Liver (tissue), 9 donors: ENCODE results near the gene PDPN. TPM values are rescaled to one million over a fixed set of nuclear protein-coding genes. Genes with fewer than 3 reads are reported as not detected.

Experiments used
- DNase-seq: peaks from one replicate; pipeline ENCODE4 v3.0.0-alpha.2; 2017; ENCODE audit warnings: low spot score
- H3K27ac ChIP-seq, 2 donors: one replicate each; pipeline ENCODE4 v1.7.0; 2013; ENCODE audit warnings: inconsistent platforms in 2 of 2, low read length in 2 of 2, control low read depth in 1 of 2, low read depth in 1 of 2, mild to moderate bottlenecking in 1 of 2
- H3K27me3 ChIP-seq, 4 donors: one replicate each; pipeline versions ENCODE4 v1.6.1 to v1.7.0; 2013; ENCODE audit warnings: low read length in 3 of 4, inconsistent platforms in 1 of 4, mild to moderate bottlenecking in 1 of 4, moderate library complexity in 1 of 4; ENCODE audit not compliant: control insufficient read depth in 4 of 4, insufficient read depth in 4 of 4
- H3K36me3 ChIP-seq, 4 donors: one replicate each; pipeline versions ENCODE4 v1.6.1 to v1.7.0; 2013; ENCODE audit warnings: low read length in 3 of 4, mild to moderate bottlenecking in 3 of 4, low read depth in 1 of 4, moderate library complexity in 1 of 4; ENCODE audit not compliant: control insufficient read depth in 4 of 4, insufficient read depth in 3 of 4
- H3K4me1 ChIP-seq, 4 donors: one replicate each; pipeline versions ENCODE4 v1.6.1 to v1.7.0; 2013; ENCODE audit warnings: low read length in 3 of 4, mild to moderate bottlenecking in 3 of 4, moderate library complexity in 1 of 4; ENCODE audit not compliant: control insufficient read depth in 4 of 4, insufficient read depth in 4 of 4
- H3K4me3 ChIP-seq, 3 donors: one replicate each; pipeline versions ENCODE4 v1.6.1 to v1.7.0; 2013; ENCODE audit warnings: low read length in 3 of 3, control low read depth in 1 of 3, low read depth in 1 of 3, mild to moderate bottlenecking in 1 of 3
- H3K9ac ChIP-seq, 2 donors: one replicate each; pipeline ENCODE4 v1.7.0; 2013; ENCODE audit warnings: low read length in 2 of 2, mild to moderate bottlenecking in 2 of 2, moderate library complexity in 2 of 2, control low read depth in 1 of 2, low read depth in 1 of 2
- H3K9me3 ChIP-seq, 4 donors: one replicate each; pipeline versions ENCODE4 v1.6.1 to v1.7.0; 2013; ENCODE audit warnings: low read length in 3 of 4; ENCODE audit not compliant: control insufficient read depth in 4 of 4
- ATF3 ChIP-seq: IDR thresholded peaks from 2 replicates; pipeline ENCODE4 v1.6.1; 2016; ENCODE audit warnings: antibody characterized with exemption
- CTCF ChIP-seq: fragments of 150-350 bp; IDR thresholded peaks from 2 replicates; pipeline ENCODE4 v1.5.1; 2017; ENCODE audit warnings: improper control_type of control experiment, low read depth, low read length; ENCODE audit not compliant: missing input control
- EGR1 ChIP-seq, 2 donors: IDR thresholded peaks; 2 replicates each; pipeline ENCODE4 v1.6.1; 2016 to 2018; ENCODE audit warnings: antibody characterized with exemption in 2 of 2, low read depth in 2 of 2
- FOXA1 ChIP-seq: IDR thresholded peaks from 2 replicates; pipeline ENCODE4 v1.6.1; 2016; ENCODE audit warnings: antibody characterized with exemption
- FOXA2 ChIP-seq: IDR thresholded peaks from 2 replicates; pipeline ENCODE4 v1.6.1; 2016; ENCODE audit warnings: antibody characterized with exemption
- HNF4A ChIP-seq, 2 donors: conservative IDR thresholded peaks; 2 replicates each; pipeline ENCODE4 v1.6.1; 2016; ENCODE audit warnings: antibody characterized with exemption in 2 of 2, mild to moderate bottlenecking in 2 of 2
- JUND ChIP-seq, 2 donors: IDR thresholded peaks; 2 replicates each; pipeline ENCODE4 v1.6.1; 2016; ENCODE audit warnings: antibody characterized with exemption in 2 of 2
- MAX ChIP-seq: IDR thresholded peaks from 2 replicates; pipeline ENCODE4 v1.6.1; 2016; ENCODE audit warnings: antibody characterized with exemption
- NR2F2 ChIP-seq: IDR thresholded peaks from 2 replicates; pipeline ENCODE4 v1.6.1; 2016; ENCODE audit warnings: antibody characterized with exemption
- RAD21 ChIP-seq, 2 donors: IDR thresholded peaks; 2 replicates each; pipeline ENCODE4 v1.6.1; 2016; ENCODE audit warnings: antibody characterized with exemption in 2 of 2, mild to moderate bottlenecking in 2 of 2
- REST ChIP-seq: IDR thresholded peaks from 2 replicates; pipeline ENCODE4 v1.6.1; 2016; ENCODE audit warnings: antibody characterized with exemption, mild to moderate bottlenecking
- RXRA ChIP-seq, 2 donors: IDR thresholded peaks; 2 replicates each; pipeline ENCODE4 v1.6.1; 2017 to 2018; ENCODE audit warnings: antibody characterized with exemption in 2 of 2, mild to moderate bottlenecking in 1 of 2
- SP1 ChIP-seq: IDR thresholded peaks from 2 replicates; pipeline ENCODE4 v1.6.1; 2018; ENCODE audit warnings: antibody characterized with exemption, mild to moderate bottlenecking
- YY1 ChIP-seq: IDR thresholded peaks from 2 replicates; pipeline ENCODE4 v1.6.1; 2016; ENCODE audit warnings: antibody characterized with exemption, mild to moderate bottlenecking
- ZBTB33 ChIP-seq: IDR thresholded peaks from 2 replicates; pipeline ENCODE4 v1.6.1; 2016; ENCODE audit warnings: antibody characterized with exemption
- WGBS: extraction: QIAGEN DNeasy Blood & Tissue Kit; methylation state at CpG from one replicate; pipeline ENCODE4 v1.1.7; 2013; 5-methylcytosine and 5-hydroxymethylcytosine counted together
- polyA plus RNA-seq, 2 donors: library from polyadenylated mRNA; stranded (reverse) in 1 of 2; unstranded in 1 of 2; fragments of 200-250 nt in 1 of 2; fragments of >200 nt in 1 of 2; fragmentation: Nextera tagmentation in 1 of 2; extraction: Ambion mirVana in 1 of 2; gene quantifications; one replicate each; pipeline versions ENCODE4 v1.2.1 to v1.2.3, GENCODE V29; 2013 to 2015
- total RNA-seq, 2 donors: library from RNA; depleted of rRNA; stranded (reverse); fragments of >200 nt; gene quantifications; one replicate each; pipeline ENCODE4 v1.2.3, GENCODE V29; 2014
- donor health status: healthy.
- donor health status: healthy.
- donor health status: healthy.
- donor health status: healthy.
- donor health status: healthy.

PDPN gene
- total and polyA plus RNA-seq, 4 donors: 0.09 to 0.31 (median 0.21) TPM

GRCh38 chr1:13642306-13643004, 58.8 kb downstream of the PDPN start:
- no peaks in the 10 kb centered on the region for H3K27me3 ChIP-seq
- no peak overlapping the region for H3K27ac ChIP-seq
- no peak overlapping the region for H3K9ac ChIP-seq
- H3K4me3 ChIP-seq: no peak overlapping the region
- TF ChIP-seq SP1 (no peak), HNF4A (conservative IDR thresholded peaks at IDR 0.05) (no peak), EGR1 (IDR thresholded peaks at IDR 0.05; ENCODE audit: low read depth in 2 of 2) (no peak), JUND (IDR thresholded peaks at IDR 0.05) (no peak), ATF3 (no peak), RAD21 (IDR thresholded peaks at IDR 0.05) (no peak), NR2F2 (no peak), FOXA1 (no peak)
- DNase-seq: no peak
- WGBS: 60% methylated on average over 3 of the region's 3 CpGs
- peaks cover 0 to 10% (median 5%) of the 10 kb centered on the region in 4 donors for H3K9me3 ChIP-seq
- H3K4me1 ChIP-seq: no peaks in the 10 kb centered on the region
- H3K36me3 ChIP-seq: no peaks in the 10 kb centered on the region

GRCh38 chr1:13643017-13643416, 59.4 kb downstream of the PDPN start:
- no peak overlapping the region for H3K9ac ChIP-seq
- H3K4me1 ChIP-seq: no peaks in the 10 kb centered on the region
- DNase-seq: no peak
- H3K9me3 ChIP-seq: peaks cover 0 to 10% (median 5%) of the 10 kb centered on the region in 4 donors
- WGBS: 70% methylated on average over 8 of the region's 8 CpGs
- H3K27ac ChIP-seq: no peak overlapping the region
- H3K4me3 ChIP-seq: no peak overlapping the region
- no peaks in the 10 kb centered on the region for H3K27me3 ChIP-seq
- no peaks in the 10 kb centered on the region for H3K36me3 ChIP-seq
- TF ChIP-seq REST (no peak), ZBTB33 (no peak), FOXA1 (no peak), EGR1 (IDR thresholded peaks at IDR 0.05; ENCODE audit: low read depth in 2 of 2) (no peak), YY1 (no peak), NR2F2 (no peak), RAD21 (IDR thresholded peaks at IDR 0.05) (no peak), FOXA2 (no peak), RXRA (IDR thresholded peaks at IDR 0.05) (no peak), SP1 (no peak), CTCF (no peak), MAX (no peak), ATF3 (no peak)
